Measurements from ENCODE around the gene ISG20L2. TPM values are rescaled to one million over a fixed set of nuclear protein-coding genes. Genes with fewer than 3 reads are reported as not detected.

ISG20L2 gene
- polyA plus RNA-seq, 3 donors: 17.2 to 23.5 (median 18.1) TPM

DNA sequence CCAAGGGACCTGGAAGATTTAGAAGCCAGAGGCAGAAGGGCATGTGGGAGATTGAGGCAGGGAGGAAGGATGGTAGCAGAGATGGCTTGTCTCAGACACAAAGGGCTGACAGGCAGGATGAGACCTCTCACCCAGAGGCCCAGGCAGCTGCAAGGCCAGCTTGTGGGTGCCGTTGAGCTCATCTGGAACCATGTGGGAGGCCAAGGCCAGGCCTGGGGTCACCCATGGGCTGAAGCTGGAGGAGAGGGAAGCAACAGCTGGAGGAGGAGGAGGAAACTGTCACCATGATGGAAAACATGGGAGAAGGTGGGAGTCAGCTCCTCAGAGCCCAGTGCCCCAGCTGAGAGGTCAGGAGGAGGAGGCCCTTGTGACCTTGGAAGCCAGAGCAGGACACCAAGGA, 29.6 kb downstream of the ISG20L2 start:
- H4K20me1 ChIP-seq (ENCODE audit: insufficient read depth, low read length): no peaks in the 10 kb centered on the region
- no peaks in the 10 kb centered on the region for H3K4me1 ChIP-seq (ENCODE audit: control insufficient read depth in 1 of 2, insufficient read depth in 2 of 2, low read length in 2 of 2)
- intact Hi-C loops (cut with micrococcal nuclease): loop anchor here (10.0 kb wide), 2 partner anchors 156 to 186 kb away; partner anchors contain the start of gene INSRR (in 1 of the 2)
- WGBS (ENCODE audit: insufficient coverage): 89% methylated on average over 1 of the region's 1 CpG
- Mint-ChIP-seq H3K27me3 (ENCODE audit: low read depth in 3 of 3) (peaks cover 54 to 58% (median 56%) of the 10 kb centered on the region in 3 donors), H3K4me1 (no peaks in the 10 kb centered on the region), H3K4me3 (no peak overlapping the region), H3K9me3 (peaks cover 0 to 5% (median 0%) of the 10 kb centered on the region in 7 donors), H3K27ac (no peak overlapping the region), H3K36me3 (no peaks in the 10 kb centered on the region)
- no peak overlapping the region for H3K4me2 ChIP-seq (replicated peaks; ENCODE audit: extremely low read depth, low read length, poor library complexity, severe bottlenecking)
- no peak for DNase-seq
- no peaks in the 10 kb centered on the region for H3K79me2 ChIP-seq (ENCODE audit: insufficient read depth, low read length)
- H3K27ac ChIP-seq (ENCODE audit: low read depth in 1 of 2, low read length in 2 of 2): no peak overlapping the region
- no peak overlapping the region for H2AFZ ChIP-seq (ENCODE audit: insufficient read depth, low read depth, low read length, poor library complexity, severe bottlenecking)
- TF ChIP-seq, protein P1, sequence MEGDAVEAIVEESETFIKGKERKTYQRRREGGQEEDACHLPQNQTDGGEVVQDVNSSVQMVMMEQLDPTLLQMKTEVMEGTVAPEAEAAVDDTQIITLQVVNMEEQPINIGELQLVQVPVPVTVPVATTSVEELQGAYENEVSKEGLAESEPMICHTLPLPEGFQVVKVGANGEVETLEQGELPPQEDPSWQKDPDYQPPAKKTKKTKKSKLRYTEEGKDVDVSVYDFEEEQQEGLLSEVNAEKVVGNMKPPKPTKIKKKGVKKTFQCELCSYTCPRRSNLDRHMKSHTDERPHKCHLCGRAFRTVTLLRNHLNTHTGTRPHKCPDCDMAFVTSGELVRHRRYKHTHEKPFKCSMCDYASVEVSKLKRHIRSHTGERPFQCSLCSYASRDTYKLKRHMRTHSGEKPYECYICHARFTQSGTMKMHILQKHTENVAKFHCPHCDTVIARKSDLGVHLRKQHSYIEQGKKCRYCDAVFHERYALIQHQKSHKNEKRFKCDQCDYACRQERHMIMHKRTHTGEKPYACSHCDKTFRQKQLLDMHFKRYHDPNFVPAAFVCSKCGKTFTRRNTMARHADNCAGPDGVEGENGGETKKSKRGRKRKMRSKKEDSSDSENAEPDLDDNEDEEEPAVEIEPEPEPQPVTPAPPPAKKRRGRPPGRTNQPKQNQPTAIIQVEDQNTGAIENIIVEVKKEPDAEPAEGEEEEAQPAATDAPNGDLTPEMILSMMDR (IDR thresholded peaks at IDR 0.05): no peak
- H3K4me3 ChIP-seq (replicated peaks in 1 of 3; ENCODE audit: low read depth in 2 of 3, low read length in 3 of 3): no peak overlapping the region
- no peak overlapping the region for H3K9ac ChIP-seq (ENCODE audit: insufficient read depth, low read length, poor library complexity, severe bottlenecking)
- H3K36me3 ChIP-seq (replicated peaks in 1 of 2; ENCODE audit: control insufficient read depth in 1 of 2, insufficient read depth in 2 of 2, low read length in 2 of 2): no peaks in the 10 kb centered on the region
- no peaks in the 10 kb centered on the region for H3K9me3 ChIP-seq (replicated peaks in 1 of 2; ENCODE audit: control insufficient read depth in 1 of 2, insufficient read depth in 1 of 2, low read length in 2 of 2)
- H3K27me3 ChIP-seq (ENCODE audit: control insufficient read depth in 2 of 2, insufficient read depth in 2 of 2, low read length in 2 of 2): peaks cover 12 to 41% of the 10 kb centered on the region in 2 donors

DNA sequence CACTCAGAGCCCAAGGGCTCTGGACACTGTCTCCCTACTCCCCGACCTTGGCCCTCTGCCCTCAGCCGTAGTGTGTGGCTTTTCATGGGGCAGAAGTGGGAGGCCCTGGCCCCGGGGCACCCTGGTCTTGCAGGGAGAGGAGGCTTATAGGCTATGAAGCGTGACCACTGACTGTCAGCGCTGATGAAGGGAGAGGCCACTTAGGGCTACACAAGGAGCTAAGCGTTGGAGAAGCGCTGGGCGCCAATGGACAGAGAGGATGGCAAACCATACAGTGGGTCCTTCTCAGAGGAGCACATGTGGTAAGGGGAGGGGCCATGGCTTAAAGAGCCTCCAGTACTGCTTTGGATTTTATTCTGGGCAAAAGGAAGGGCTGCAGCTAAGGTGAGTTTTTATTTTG, 31.1 kb downstream of the ISG20L2 start:
- 95% methylated on average over 6 of the region's 8 CpGs for WGBS (ENCODE audit: insufficient coverage)
- peaks cover 8 to 43% of the 10 kb centered on the region in 2 donors for H3K27me3 ChIP-seq (ENCODE audit: control insufficient read depth in 2 of 2, insufficient read depth in 2 of 2, low read length in 2 of 2)

More for the DNA sequence above, 31.1 kb downstream of the ISG20L2 start:
- Histone ChIP-seq H3K4me3 (replicated peaks in 1 of 3; ENCODE audit: low read depth in 2 of 3, low read length in 3 of 3) (no peak overlapping the region), H3K9ac (ENCODE audit: insufficient read depth, low read length, poor library complexity, severe bottlenecking) (no peak overlapping the region), H3K9me3 (replicated peaks in 1 of 2; ENCODE audit: control insufficient read depth in 1 of 2, insufficient read depth in 1 of 2, low read length in 2 of 2) (peaks cover 0 to 1% of the 10 kb centered on the region in 2 donors), H3K36me3 (replicated peaks in 1 of 2; ENCODE audit: control insufficient read depth in 1 of 2, insufficient read depth in 2 of 2, low read length in 2 of 2) (no peaks in the 10 kb centered on the region), H3K27ac (ENCODE audit: low read depth in 1 of 2, low read length in 2 of 2) (no peak overlapping the region), H3K4me2 (replicated peaks; ENCODE audit: extremely low read depth, low read length, poor library complexity, severe bottlenecking) (no peak overlapping the region), H3K4me1 (ENCODE audit: control insufficient read depth in 1 of 2, insufficient read depth in 2 of 2, low read length in 2 of 2) (peaks cover under 1 to 1% of the 10 kb centered on the region in 2 donors), H4K20me1 (ENCODE audit: insufficient read depth, low read length) (no peaks in the 10 kb centered on the region), H2AFZ (ENCODE audit: insufficient read depth, low read depth, low read length, poor library complexity, severe bottlenecking) (no peak overlapping the region), H3K79me2 (ENCODE audit: insufficient read depth, low read length) (no peaks in the 10 kb centered on the region)
- TF ChIP-seq, protein P1 (IDR thresholded peaks at IDR 0.05): no peak
- peaks cover 0 to 3% (median under 1%) of the 10 kb centered on the region in 7 donors for H3K9me3 Mint-ChIP-seq
- no peaks in the 10 kb centered on the region for H3K36me3 Mint-ChIP-seq
- H3K27me3 Mint-ChIP-seq (ENCODE audit: low read depth in 3 of 3): peaks cover 54 to 58% (median 56%) of the 10 kb centered on the region in 3 donors
- H3K4me3 Mint-ChIP-seq: no peak overlapping the region
- intact Hi-C loops (cut with micrococcal nuclease): loop anchor here (10.0 kb wide), 2 partner anchors 157 to 187 kb away; partner anchors contain the start of gene INSRR (in 1 of the 2)
- peaks cover 7% of the 10 kb centered on the region for H3K4me1 Mint-ChIP-seq
- DNase-seq: no peak
- no peak overlapping the region for H3K27ac Mint-ChIP-seq
